Neural cell (in vitro differentiated cells): ENCODE data around the gene GCC1.

ENCODE experiments used
- MXI1 ChIP-seq: fragments of 450-650 bp; conservative IDR thresholded peaks from 2 replicates; pipeline ENCODE4 v1.6.1; 2014; ENCODE audit warnings: antibody characterized with exemption, mild to moderate bottlenecking; ENCODE audit not compliant: poor library complexity, severe bottlenecking
- POLR2AphosphoS5 ChIP-seq: IDR thresholded peaks from 2 replicates; pipeline ENCODE4 v1.6.1; 2012
- TF ChIP-seq, protein P1 (sequence below): fragments of 450-650 bp; IDR thresholded peaks from 2 replicates; pipeline ENCODE4 v1.5.1; 2014; ENCODE audit warnings: antibody characterized with exemption, mild to moderate bottlenecking, moderate library complexity; ENCODE audit not compliant: poor library complexity, severe bottlenecking

- TF ChIP-seq, protein P1, sequence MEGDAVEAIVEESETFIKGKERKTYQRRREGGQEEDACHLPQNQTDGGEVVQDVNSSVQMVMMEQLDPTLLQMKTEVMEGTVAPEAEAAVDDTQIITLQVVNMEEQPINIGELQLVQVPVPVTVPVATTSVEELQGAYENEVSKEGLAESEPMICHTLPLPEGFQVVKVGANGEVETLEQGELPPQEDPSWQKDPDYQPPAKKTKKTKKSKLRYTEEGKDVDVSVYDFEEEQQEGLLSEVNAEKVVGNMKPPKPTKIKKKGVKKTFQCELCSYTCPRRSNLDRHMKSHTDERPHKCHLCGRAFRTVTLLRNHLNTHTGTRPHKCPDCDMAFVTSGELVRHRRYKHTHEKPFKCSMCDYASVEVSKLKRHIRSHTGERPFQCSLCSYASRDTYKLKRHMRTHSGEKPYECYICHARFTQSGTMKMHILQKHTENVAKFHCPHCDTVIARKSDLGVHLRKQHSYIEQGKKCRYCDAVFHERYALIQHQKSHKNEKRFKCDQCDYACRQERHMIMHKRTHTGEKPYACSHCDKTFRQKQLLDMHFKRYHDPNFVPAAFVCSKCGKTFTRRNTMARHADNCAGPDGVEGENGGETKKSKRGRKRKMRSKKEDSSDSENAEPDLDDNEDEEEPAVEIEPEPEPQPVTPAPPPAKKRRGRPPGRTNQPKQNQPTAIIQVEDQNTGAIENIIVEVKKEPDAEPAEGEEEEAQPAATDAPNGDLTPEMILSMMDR = no peak
- no peak for TF ChIP-seq POLR2AphosphoS5
- TF ChIP-seq MXI1 = no peak
Measured at GRCh38 chr7:127541548-127541947, 43.8 kb downstream of the GCC1 start.
